NB4 (cell line): ENCODE results near the gene ADGRG1.

Experiments
- CTCF ChIP-seq: IDR thresholded peaks from one replicate; pipeline ENCODE4 v1.5.1; 2012; ENCODE audit warnings: low read depth, low read length
- MAX ChIP-seq: IDR thresholded peaks from 2 replicates; pipeline ENCODE4 v1.6.1; 2011; ENCODE audit warnings: low read depth, low read length
- POLR2A ChIP-seq: IDR thresholded peaks from 2 replicates; pipeline ENCODE4 v1.6.1; 2011; ENCODE audit warnings: mild to moderate bottlenecking; ENCODE audit not compliant: insufficient read length; ENCODE audit errors: extremely low read depth

GRCh38 chr16:57706717-57707116, 78.3 kb downstream of the ADGRG1 start:
- no peak for TF ChIP-seq POLR2A
- TF ChIP-seq CTCF = no peak
- TF ChIP-seq MAX = no peak
